HUES48 (cell line): ENCODE results near the gene EHF.
"Not testable (repeated sequence)": the region's sequence is repeated elsewhere in the genome, so short reads cannot be mapped to it uniquely, and the experiment has no call there.

Experiments used
- H3K27ac ChIP-seq: one replicate; pipeline ENCODE4 v1.7.0; 2013; ENCODE audit warnings: low read depth, low read length, inconsistent platforms
- H3K27me3 ChIP-seq: 2 replicates; pipeline ENCODE4 v1.6.1; 2013; ENCODE audit warnings: mild to moderate bottlenecking, low read length; ENCODE audit not compliant: control insufficient read depth, insufficient read depth
- H3K36me3 ChIP-seq: 2 replicates; pipeline ENCODE4 v1.6.1; 2013; ENCODE audit warnings: low read length; ENCODE audit not compliant: control insufficient read depth, insufficient read depth
- H3K4me1 ChIP-seq: 2 replicates; pipeline ENCODE4 v1.6.1; 2013; ENCODE audit warnings: mild to moderate bottlenecking, low read length; ENCODE audit not compliant: control insufficient read depth, insufficient read depth
- H3K4me3 ChIP-seq: 2 replicates; pipeline ENCODE4 v1.5.1; 2013; ENCODE audit warnings: mild to moderate bottlenecking, low read depth, low read length
- H3K9ac ChIP-seq: 2 replicates; pipeline ENCODE4 v1.6.1; 2013; ENCODE audit warnings: mild to moderate bottlenecking, low read depth, low read length, moderate library complexity
- H3K9me3 ChIP-seq: 2 replicates; pipeline ENCODE4 v1.6.1; 2013; ENCODE audit warnings: low read length; ENCODE audit not compliant: control insufficient read depth, insufficient read depth

EHF gene

DNA sequence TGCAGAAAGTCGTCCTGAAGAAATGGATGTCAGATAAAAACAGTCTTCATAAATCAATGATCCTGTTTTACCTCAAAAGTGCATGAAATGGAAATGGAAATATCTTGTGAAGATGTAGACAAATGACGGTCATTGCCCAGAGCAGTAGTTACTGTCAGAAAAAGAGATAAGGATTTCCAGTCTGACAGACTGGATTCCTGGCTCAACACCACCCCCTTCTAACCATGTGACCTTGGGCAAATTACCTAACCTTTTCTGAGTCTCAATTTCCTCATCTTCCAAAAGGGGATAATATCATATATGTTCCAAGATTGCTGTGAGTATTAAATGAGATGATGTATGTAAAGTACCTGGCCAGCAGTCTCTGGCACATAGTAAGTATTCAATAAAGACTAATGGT is 32.9 kb upstream of the EHF start:
- Histone ChIP-seq H3K36me3 (no peaks in the 10 kb centered on the region), H3K27ac (no peak overlapping the region), H3K4me3 (no peak overlapping the region), H3K4me1 (peaks cover 5% of the 10 kb centered on the region; the same call in 1 of the 2 replicates), H3K9me3 (no peaks in the 10 kb centered on the region), H3K27me3 (no peaks in the 10 kb centered on the region), H3K9ac (no peak overlapping the region)

GRCh38 chr11:34588701-34589100 is 32.2 kb upstream of the EHF start:
- Histone ChIP-seq H3K27me3 (no peaks in the 10 kb centered on the region), H3K27ac (no peak overlapping the region)

GRCh38 chr11:34589177-34589576 is 31.7 kb upstream of the EHF start:
- H3K27me3 ChIP-seq, H3K9ac ChIP-seq, H3K27ac ChIP-seq: not testable (repeated sequence)

More at GRCh38 chr11:34588701-34589100, 32.2 kb upstream of the EHF start:
- peaks cover 3% of the 10 kb centered on the region; the same call in 1 of the 2 replicates for H3K9me3 ChIP-seq
- H3K36me3 ChIP-seq = no peaks in the 10 kb centered on the region
- no peak overlapping the region for H3K4me3 ChIP-seq
- H3K4me1 ChIP-seq = peaks cover 5% of the 10 kb centered on the region; the same call in 1 of the 2 replicates
- H3K9ac ChIP-seq = no peak overlapping the region

GRCh38 chr11:34593085-34593484 is 27.8 kb upstream of the EHF start:
- H3K9me3 ChIP-seq = peaks cover 3% of the 10 kb centered on the region; the same call in 1 of the 2 replicates
- H3K27me3 ChIP-seq = no peaks in the 10 kb centered on the region
- H3K4me1 ChIP-seq = no peaks in the 10 kb centered on the region
- H3K36me3 ChIP-seq = no peaks in the 10 kb centered on the region
- no peak overlapping the region for H3K4me3 ChIP-seq
- H3K9ac ChIP-seq = no peak overlapping the region
- no peak overlapping the region for H3K27ac ChIP-seq

More at GRCh38 chr11:34589177-34589576, 31.7 kb upstream of the EHF start:
- not testable (repeated sequence) for H3K4me3 ChIP-seq, H3K36me3 ChIP-seq, H3K9me3 ChIP-seq, H3K4me1 ChIP-seq

DNA sequence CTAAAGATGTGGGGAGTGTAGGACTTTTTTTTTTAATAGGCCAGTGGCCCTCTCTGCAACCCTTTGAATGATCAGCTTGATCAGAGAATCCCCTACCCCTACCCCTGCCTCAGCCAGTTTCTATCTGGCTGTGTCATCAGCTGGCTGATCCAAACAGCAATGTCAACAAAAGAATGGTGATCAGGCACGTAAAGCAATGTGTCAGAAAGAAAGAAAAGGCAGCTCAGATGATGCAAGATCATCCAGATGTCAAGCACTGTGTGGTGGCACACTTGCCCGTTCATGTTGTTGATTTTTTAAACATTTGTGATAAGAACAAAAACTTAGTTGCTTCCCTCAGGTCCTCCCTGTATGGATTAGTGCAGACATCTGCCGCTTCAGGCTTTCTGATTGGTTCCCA is 26.3 kb upstream of the EHF start:
- Histone ChIP-seq H3K4me1 (no peaks in the 10 kb centered on the region), H3K4me3 (no peak overlapping the region), H3K27me3 (no peaks in the 10 kb centered on the region), H3K27ac (no peak overlapping the region), H3K9me3 (peaks cover 3% of the 10 kb centered on the region; the same call in 1 of the 2 replicates), H3K9ac (no peak overlapping the region), H3K36me3 (no peaks in the 10 kb centered on the region)

DNA sequence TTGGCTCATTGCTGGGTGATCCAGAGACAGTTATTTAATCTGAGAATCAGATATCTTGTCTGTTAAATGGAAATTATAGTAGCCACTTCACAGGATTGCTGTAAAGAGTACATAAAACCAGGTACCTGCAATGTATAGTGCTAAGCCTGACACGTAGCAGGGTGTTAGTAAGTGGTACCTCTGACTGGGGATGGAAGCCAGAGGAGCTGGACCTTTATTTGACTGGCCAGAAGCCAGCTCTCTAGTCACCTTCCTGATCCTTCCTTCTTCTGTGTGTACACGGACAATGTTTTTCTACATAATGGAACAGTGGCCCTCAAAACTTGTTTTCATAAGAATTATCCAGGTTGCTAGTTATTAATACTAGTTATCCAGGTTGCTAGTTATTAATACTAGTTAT is 25.5 kb upstream of the EHF start:
- no peaks in the 10 kb centered on the region for H3K27me3 ChIP-seq
- H3K4me1 ChIP-seq = no peaks in the 10 kb centered on the region
- no peak overlapping the region for H3K9ac ChIP-seq
- peaks cover 3% of the 10 kb centered on the region; the same call in 1 of the 2 replicates for H3K9me3 ChIP-seq
- no peak overlapping the region for H3K4me3 ChIP-seq
- H3K36me3 ChIP-seq = no peaks in the 10 kb centered on the region
- H3K27ac ChIP-seq = no peak overlapping the region

DNA sequence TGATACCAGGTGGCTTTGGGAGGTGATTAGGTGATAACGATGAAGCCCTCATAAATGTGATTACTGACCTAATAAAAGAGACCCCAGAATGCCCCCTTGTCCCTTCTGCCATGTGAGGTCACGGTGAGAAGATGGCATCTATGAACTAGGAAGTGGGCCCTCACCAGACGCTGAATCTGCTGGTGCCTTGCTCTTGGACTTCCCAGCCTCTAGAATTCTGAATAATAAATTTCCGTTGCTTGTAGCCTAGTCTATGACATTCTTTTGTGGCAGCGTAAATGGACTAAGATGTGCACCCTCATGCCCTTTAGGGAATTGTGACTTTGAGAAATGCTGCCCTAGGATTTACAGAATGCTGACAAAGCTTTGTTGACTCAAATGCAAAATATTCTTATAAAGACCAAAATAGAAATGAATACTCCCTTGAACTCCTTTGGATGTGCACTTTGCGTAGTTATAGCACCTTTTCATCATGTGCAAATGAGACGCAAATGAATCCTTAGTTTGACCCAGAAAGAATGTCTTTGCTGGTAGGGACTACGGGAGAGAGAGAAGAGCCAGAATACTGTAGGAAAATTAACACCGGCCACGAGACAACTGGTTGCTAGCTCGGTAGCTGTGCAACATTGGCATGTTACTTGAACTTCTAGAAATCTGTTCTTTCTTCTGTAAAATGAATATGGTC is 24.8 kb upstream of the EHF start:
- H3K9me3 ChIP-seq = peaks cover 3% of the 10 kb centered on the region; the same call in 1 of the 2 replicates
- H3K9ac ChIP-seq = no peak overlapping the region
- no peaks in the 10 kb centered on the region for H3K4me1 ChIP-seq
- H3K27me3 ChIP-seq = no peaks in the 10 kb centered on the region
- no peaks in the 10 kb centered on the region for H3K36me3 ChIP-seq
- no peak overlapping the region for H3K4me3 ChIP-seq
- H3K27ac ChIP-seq = no peak overlapping the region

GRCh38 chr11:34599406-34599945 is 21.4 kb upstream of the EHF start:
- Histone ChIP-seq H3K9me3 (no peaks in the 10 kb centered on the region), H3K4me1 (no peaks in the 10 kb centered on the region), H3K36me3 (no peaks in the 10 kb centered on the region), H3K9ac (no peak overlapping the region), H3K27ac (no peak overlapping the region), H3K27me3 (no peaks in the 10 kb centered on the region), H3K4me3 (no peak overlapping the region)

DNA sequence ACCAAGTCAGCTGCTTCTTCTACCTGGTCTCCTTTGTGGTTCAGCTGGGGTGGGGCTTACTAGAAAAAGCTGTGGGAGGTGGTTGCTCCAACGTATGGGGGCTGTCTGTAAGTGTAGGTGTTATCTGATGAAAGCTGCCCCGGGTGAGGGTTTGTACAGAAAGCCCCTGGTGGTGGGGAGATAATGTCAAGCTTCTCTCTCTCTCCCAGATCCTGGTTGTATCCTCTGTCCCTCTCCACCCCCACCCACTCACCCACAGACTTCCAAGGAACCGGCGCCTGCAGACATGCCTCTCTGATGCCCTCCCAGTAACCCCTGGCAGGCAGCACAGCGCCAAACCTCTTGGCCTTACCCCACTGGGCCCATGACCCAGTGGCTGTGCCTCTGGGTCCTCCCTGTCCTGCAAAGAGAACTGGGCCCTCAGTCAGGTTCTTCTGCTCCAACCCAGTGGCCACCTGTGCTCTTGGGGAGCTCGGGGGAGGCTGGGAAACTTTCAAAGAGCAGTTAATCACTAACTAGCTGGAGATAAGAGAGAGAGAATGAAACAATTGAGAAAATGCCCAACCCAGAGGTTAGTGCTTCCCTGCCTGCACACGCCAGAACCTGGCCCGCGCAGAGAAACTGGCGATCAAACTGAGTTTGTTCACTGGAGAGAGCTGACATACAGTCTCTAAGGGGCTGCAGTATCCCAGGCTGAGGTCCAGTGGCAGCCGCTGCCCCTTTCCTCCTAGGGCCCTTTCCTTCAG is 20.4 kb upstream of the EHF start:
- Histone ChIP-seq H3K4me1 (no peaks in the 10 kb centered on the region), H3K9me3 (no peaks in the 10 kb centered on the region), H3K9ac (no peak overlapping the region), H3K4me3 (no peak overlapping the region), H3K27me3 (no peaks in the 10 kb centered on the region), H3K27ac (peak overlapping the region; percentile 68), H3K36me3 (no peaks in the 10 kb centered on the region)

- Histone ChIP-seq H3K27ac (peak overlapping the region; percentile 34), H3K4me3 (no peak overlapping the region), H3K4me1 (no peaks in the 10 kb centered on the region), H3K9ac (no peak overlapping the region), H3K27me3 (no peaks in the 10 kb centered on the region), H3K36me3 (no peaks in the 10 kb centered on the region), H3K9me3 (no peaks in the 10 kb centered on the region)
Observed at GRCh38 chr11:34601085-34601444, 19.8 kb upstream of the EHF start.

- Histone ChIP-seq H3K27ac (no peak overlapping the region), H3K4me3 (no peak overlapping the region), H3K4me1 (no peaks in the 10 kb centered on the region), H3K36me3 (no peaks in the 10 kb centered on the region), H3K27me3 (no peaks in the 10 kb centered on the region), H3K9ac (no peak overlapping the region), H3K9me3 (no peaks in the 10 kb centered on the region)
Observed at GRCh38 chr11:34601609-34602008, 19.3 kb upstream of the EHF start.
